ENCODE data around the gene RCAN2.

DNA sequence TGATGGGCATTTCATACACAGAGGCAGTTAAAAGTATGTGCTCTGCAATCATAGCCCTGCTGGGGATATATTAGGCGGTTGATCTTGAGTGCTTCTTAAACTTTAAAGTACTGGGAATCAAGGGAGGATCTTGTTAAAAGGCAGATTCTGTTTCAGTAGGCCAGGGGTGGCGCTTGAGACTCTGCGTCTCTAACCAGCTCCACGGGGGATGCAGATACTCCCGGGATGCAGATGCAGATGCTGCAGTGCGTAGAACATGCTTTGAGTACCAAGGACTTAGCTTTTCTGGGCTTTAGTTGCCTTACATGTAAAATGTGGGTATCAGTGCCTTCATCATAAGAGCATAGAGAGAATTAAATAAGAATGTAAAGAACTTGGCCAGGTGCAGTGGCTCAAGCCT, 276.0 kb downstream of the RCAN2 start:
- TF ChIP-seq POLR2A (IDR thresholded peaks at IDR 0.05; ENCODE audit: low read depth, low read length), result no peak
- no peak for TF ChIP-seq POLR2AphosphoS5 (IDR thresholded peaks at IDR 0.05; ENCODE audit: insufficient read depth, low read depth, low read length)
- no peak for TF ChIP-seq CTCF (IDR thresholded peaks at IDR 0.05; ENCODE audit: extremely low read depth in 1 of 2, insufficient read depth in 1 of 2, low read depth in 1 of 2, low read length in 2 of 2)
- no peak for TF ChIP-seq EZH2 (IDR thresholded peaks at IDR 0.05; ENCODE audit: borderline replicate concordance, low read depth, low read length, severe bottlenecking)
- TF ChIP-seq MYC (IDR thresholded peaks at IDR 0.05; ENCODE audit: low read depth, low read length), result no peak
